Bronchial epithelial cell (primary cell): ENCODE measurements around the gene POFUT1. TPM values are rescaled to one million over a fixed set of nuclear protein-coding genes. Genes with fewer than 3 reads are reported as not detected.
A peak's percentile ranks its signal among the peaks of the same experiment; 100 is the strongest.
"Not testable (repeated sequence)": the region's sequence is repeated elsewhere in the genome, so short reads cannot be mapped to it uniquely, and the experiment has no call there.

Experiments
- DNase-seq: peaks from one replicate; pipeline ENCODE4 v3.0.0-alpha.2; 2010; ENCODE audit warnings: low read depth
- FAIRE-seq: peaks from 2 replicates; lab custom pipeline; 2011; peaks lifted over from hg19 to GRCh38; lab: Jason Lieb, UNC
- H3K27me3 ChIP-seq: 2 replicates; pipeline ENCODE4 v1.5.1; 2011; ENCODE audit warnings: low read length; ENCODE audit not compliant: control insufficient read depth, insufficient read depth
- H3K36me3 ChIP-seq: 2 replicates; pipeline ENCODE4 v1.5.1; 2011; ENCODE audit warnings: low read length; ENCODE audit not compliant: control insufficient read depth, insufficient read depth
- H3K4me3 ChIP-seq: 2 replicates; pipeline ENCODE4 v1.5.1; 2011; ENCODE audit warnings: mild to moderate bottlenecking, low read depth, low read length, control low read depth
- total RNA-seq: library from RNA; depleted of rRNA; stranded (reverse); fragments of >200 nt; gene quantifications from 2 replicates; pipeline ENCODE4 v1.2.1, GENCODE V29; 2014
- TF ChIP-seq, protein P1 (sequence below): IDR thresholded peaks from 2 replicates; pipeline ENCODE4 v1.5.1; 2011; ENCODE audit warnings: mild to moderate bottlenecking, moderate library complexity, low read length, control low read depth, inconsistent platforms; ENCODE audit not compliant: insufficient read depth, severe bottlenecking

Gene POFUT1
- total RNA-seq, 1 donor from 2014 or later = 27.6 TPM

DNA sequence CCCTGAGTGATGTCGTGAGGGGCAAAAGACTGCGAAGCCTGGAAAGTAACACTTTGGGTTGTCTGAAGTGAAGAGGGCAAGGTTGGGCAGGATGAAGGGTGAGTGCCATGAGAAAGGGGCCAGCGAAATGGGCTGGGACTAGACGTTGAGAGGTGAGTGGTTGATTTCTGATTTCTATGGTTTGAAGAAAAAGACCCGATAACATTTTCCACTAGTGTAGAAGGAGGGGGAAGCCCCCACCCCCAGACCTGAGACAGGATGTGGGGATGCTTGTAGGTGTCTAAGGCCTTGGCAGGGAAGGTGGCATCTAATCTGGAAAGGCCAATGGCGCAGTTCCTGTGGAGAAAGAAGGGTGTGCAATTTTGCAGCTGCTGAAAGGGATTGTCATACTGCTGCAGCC, 44.5 kb downstream of the POFUT1 start:
- TF ChIP-seq, protein P1, sequence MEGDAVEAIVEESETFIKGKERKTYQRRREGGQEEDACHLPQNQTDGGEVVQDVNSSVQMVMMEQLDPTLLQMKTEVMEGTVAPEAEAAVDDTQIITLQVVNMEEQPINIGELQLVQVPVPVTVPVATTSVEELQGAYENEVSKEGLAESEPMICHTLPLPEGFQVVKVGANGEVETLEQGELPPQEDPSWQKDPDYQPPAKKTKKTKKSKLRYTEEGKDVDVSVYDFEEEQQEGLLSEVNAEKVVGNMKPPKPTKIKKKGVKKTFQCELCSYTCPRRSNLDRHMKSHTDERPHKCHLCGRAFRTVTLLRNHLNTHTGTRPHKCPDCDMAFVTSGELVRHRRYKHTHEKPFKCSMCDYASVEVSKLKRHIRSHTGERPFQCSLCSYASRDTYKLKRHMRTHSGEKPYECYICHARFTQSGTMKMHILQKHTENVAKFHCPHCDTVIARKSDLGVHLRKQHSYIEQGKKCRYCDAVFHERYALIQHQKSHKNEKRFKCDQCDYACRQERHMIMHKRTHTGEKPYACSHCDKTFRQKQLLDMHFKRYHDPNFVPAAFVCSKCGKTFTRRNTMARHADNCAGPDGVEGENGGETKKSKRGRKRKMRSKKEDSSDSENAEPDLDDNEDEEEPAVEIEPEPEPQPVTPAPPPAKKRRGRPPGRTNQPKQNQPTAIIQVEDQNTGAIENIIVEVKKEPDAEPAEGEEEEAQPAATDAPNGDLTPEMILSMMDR = no peak
- Histone ChIP-seq H3K27me3 (no peaks in the 10 kb centered on the region), H3K36me3 (no peaks in the 10 kb centered on the region), H3K4me3 (no peak overlapping the region)
- DNase-seq (no peak), FAIRE-seq (no peak)

DNA sequence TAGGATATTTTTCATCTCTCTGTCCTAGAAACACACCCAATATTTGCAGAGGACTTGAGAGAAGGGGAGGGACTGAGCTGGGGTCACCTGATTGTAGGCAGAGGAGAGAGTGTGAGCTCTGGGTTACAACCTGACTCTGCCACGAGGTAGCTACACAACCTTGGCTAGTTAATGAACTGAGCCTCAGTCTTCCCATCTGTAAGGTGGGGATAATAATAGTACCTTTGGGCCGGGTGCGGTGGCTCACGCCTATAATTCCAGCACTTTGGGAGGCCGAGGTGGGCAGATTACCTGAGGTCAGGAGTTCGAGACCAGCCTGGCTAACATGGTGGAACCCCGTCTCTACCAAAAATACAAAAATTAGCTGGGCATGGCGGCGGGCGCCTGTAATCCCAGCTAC, 53.3 kb downstream of the POFUT1 start:
- FAIRE-seq, H3K36me3 ChIP-seq, H3K27me3 ChIP-seq, DNase-seq, H3K4me3 ChIP-seq: not testable (repeated sequence)

DNA sequence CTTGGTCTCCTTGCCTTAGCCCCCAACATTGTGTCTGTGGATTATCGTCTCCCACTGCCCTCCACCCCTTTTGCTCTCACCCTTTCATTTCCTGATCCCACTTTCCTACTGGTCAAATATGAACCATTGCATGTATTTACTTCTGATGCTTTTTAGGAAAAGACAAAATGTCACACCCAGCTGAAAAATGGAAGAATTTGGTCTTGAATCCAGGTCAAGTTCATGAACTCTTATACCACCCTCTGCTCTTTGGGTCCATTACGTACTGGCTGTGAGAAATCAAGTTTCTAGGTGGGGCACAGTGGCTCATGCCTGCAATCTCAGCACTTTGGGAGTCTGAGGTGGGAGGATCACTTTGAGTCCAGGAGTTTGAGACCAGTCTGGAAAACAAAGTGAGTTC, 54.0 kb downstream of the POFUT1 start:
- no peak for FAIRE-seq
- Histone ChIP-seq H3K36me3 (no peaks in the 10 kb centered on the region), H3K27me3 (no peaks in the 10 kb centered on the region), H3K4me3 (no peak overlapping the region)
- TF ChIP-seq, protein P1 = no peak
- DNase-seq = no peak

DNA sequence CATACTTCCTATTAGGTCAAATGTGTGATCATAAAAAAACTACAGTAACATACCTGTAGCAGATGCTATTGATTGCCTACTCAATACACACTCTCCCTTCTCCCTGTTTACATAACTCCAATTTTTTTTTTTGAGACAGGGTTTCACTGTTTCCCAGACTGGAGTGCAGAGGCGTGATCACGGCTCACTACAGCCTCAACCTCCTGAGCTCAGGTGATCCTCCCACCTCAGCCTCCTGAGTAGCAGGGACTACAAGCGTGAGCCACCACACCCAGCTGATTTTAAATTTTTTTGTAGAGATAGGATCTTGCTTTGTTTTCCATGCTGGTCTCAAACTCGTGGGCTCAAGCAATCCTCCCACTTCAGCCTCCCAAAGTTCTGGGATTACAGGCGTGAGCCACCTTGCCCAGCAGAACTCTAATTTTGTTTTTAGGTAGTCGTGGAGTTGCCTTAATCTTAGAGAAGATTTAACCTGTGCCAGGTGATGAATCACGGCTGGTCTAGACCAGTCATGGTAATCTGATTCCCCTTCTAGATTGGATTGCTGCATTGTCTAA, 55.8 kb downstream of the POFUT1 start:
- no peak for FAIRE-seq
- Histone ChIP-seq H3K4me3 (no peak overlapping the region), H3K36me3 (no peaks in the 10 kb centered on the region), H3K27me3 (no peaks in the 10 kb centered on the region)
- TF ChIP-seq, protein P1 = no peak
- peak; percentile 71 for DNase-seq

DNA sequence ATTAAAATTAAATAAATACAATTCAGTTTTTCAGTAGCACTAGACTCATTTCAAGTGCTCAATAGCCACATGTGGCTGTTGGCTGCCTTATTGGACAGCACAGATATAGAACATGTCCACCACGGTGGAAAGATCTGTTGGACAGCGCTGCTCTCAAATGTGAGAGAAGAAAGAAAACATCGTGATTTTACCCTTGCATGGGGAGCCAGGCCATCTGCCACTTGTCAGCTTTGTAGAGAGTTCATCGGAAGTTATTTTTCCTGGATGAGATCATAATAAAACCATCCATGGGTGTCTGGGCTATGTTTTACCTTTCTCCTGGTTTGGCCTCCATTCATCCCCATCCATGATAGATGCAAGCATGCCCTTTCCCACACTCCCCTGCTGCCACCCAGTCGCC, 63.9 kb downstream of the POFUT1 start:
- Histone ChIP-seq H3K4me3 (no peak overlapping the region), H3K27me3 (no peaks in the 10 kb centered on the region), H3K36me3 (no peaks in the 10 kb centered on the region)
- TF ChIP-seq, protein P1 = no peak
- FAIRE-seq = no peak
- DNase-seq = no peak

DNA sequence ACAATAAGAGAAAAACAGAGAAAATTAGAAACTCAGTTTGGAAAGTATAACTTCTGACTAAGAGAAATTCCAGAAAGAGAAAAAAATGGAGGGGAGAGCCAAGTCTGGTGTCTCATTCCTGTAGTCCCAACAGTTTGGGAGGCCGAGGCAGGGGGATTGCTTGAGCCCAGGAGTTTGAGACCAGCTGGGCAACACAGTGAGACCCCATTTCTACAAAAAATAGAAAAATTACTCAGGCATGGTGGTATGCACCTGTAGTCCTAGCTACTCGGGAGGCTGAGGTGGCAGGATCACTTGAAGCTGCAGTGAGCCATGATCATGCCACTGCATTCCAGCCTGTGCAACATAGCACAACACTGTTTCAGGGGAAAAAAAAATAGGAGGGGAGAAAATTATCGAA, 66.7 kb downstream of the POFUT1 start:
- no peak for DNase-seq
- TF ChIP-seq, protein P1 = no peak
- FAIRE-seq = no peak
- no peak overlapping the region for H3K4me3 ChIP-seq
- no peaks in the 10 kb centered on the region for H3K27me3 ChIP-seq
- no peaks in the 10 kb centered on the region for H3K36me3 ChIP-seq

DNA sequence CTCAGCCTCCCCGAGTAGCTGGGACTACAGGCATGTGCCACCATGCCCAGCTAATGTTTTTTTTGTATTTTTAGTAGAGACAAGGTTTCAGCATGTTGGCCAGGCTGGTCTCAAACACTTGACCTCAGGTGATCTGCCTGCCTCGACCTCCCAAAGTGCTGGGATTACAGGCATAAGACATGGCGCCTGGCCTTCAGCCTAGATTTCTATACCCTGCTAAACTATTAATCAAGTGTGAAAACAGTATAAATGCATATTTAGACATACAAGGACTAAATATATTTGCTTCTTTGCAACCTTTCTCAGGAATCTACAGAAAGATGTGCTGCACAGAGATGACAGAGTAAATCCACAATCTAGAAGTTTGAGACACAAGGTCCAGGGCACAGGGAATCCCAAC, 67.5 kb downstream of the POFUT1 start:
- DNase-seq, H3K27me3 ChIP-seq, H3K4me3 ChIP-seq, FAIRE-seq, H3K36me3 ChIP-seq: not testable (repeated sequence)
